ENCODE data around the gene ARHGAP26. TPM values are rescaled to one million over a fixed set of nuclear protein-coding genes. Genes with fewer than 3 reads are reported as not detected.

Gene ARHGAP26
- polyA plus RNA-seq, 4 donors, result 7.6 to 31.7 (median 11.5) TPM

DNA sequence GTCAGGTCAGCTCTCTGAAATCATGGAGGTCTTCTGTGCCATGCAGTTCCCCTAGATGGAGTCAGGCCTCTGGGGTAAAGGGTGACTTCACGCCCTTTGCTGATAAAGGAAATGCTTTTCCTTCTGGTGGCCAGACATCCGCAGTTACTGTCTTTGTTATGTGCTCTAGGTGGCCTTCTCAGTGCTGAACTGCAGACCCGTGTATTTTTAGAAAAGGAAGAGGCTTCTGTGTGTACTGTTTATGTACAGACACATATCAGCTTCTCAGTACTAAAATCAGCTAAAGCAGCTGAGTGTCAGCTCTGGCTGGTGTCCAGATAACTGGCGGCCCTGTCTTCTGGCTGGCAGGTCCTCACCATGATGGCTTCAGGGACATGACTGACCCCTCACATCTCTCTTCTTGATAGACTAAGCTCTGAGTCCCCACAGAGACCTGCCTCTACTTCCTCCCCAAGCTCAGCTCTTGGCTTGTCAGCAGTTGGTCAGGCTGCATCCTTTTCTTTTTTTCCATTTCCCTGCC lies 75.3 kb downstream of the ARHGAP26 start:
- FAIRE-seq (no peak), DNase-seq (peak; percentile 53 to 72)
- Histone ChIP-seq H3K27ac (ENCODE audit: low read depth in 1 of 3, low read length in 2 of 3) (peak overlapping the region; percentile 41 to 75 (median 62)), H3K4me3 (ENCODE audit: low read depth in 1 of 3, low read length in 3 of 3) (no peak overlapping the region), H3K27me3 (ENCODE audit: control insufficient read depth in 3 of 3, insufficient read depth in 3 of 3, low read length in 3 of 3) (no peaks in the 10 kb centered on the region), H3K36me3 (ENCODE audit: control insufficient read depth in 3 of 3, insufficient read depth in 2 of 3, low read depth in 1 of 3, low read length in 3 of 3) (peaks cover 0 to 5% (median 0%) of the 10 kb centered on the region in 3 donors), H3K4me1 (ENCODE audit: control insufficient read depth in 3 of 3, insufficient read depth in 2 of 3, low read depth in 1 of 3, low read length in 2 of 3) (peaks cover 5 to 18% (median 14%) of the 10 kb centered on the region in 3 donors), H3K9me3 (ENCODE audit: control insufficient read depth in 2 of 2, insufficient read depth in 1 of 2, low read depth in 1 of 2, low read length in 1 of 2) (no peaks in the 10 kb centered on the region)
- 13 to 27% (median 14%) methylated on average over 4 of the region's 4 CpGs for WGBS, 3 donors

- Histone ChIP-seq H3K27me3 (ENCODE audit: control insufficient read depth in 3 of 3, insufficient read depth in 3 of 3, low read length in 3 of 3) (no peaks in the 10 kb centered on the region), H3K4me3 (ENCODE audit: low read depth in 1 of 3, low read length in 3 of 3) (no peak overlapping the region), H3K4me1 (ENCODE audit: control insufficient read depth in 3 of 3, insufficient read depth in 2 of 3, low read depth in 1 of 3, low read length in 2 of 3) (peaks cover 5 to 18% (median 14%) of the 10 kb centered on the region in 3 donors), H3K36me3 (ENCODE audit: control insufficient read depth in 3 of 3, insufficient read depth in 2 of 3, low read depth in 1 of 3, low read length in 3 of 3) (peaks cover 0 to 5% (median 0%) of the 10 kb centered on the region in 3 donors), H3K27ac (ENCODE audit: low read depth in 1 of 3, low read length in 2 of 3) (peak overlapping the region; percentile 41 to 75 (median 62)), H3K9me3 (ENCODE audit: control insufficient read depth in 2 of 2, insufficient read depth in 1 of 2, low read depth in 1 of 2, low read length in 1 of 2) (no peaks in the 10 kb centered on the region)
- 33 to 55% (median 37%) methylated on average over 9 of the region's 9 CpGs for WGBS, 3 donors
- DNase-seq, result no peak
- FAIRE-seq, result no peak
These were observed 75.8 kb downstream of the ARHGAP26 start for GRCh38 chr5:142845954-142846398.

- Histone ChIP-seq H3K36me3 (ENCODE audit: control insufficient read depth in 3 of 3, insufficient read depth in 2 of 3, low read depth in 1 of 3, low read length in 3 of 3) (peaks cover 0 to 4% (median 0%) of the 10 kb centered on the region in 3 donors), H3K4me1 (ENCODE audit: control insufficient read depth in 3 of 3, insufficient read depth in 2 of 3, low read depth in 1 of 3, low read length in 2 of 3) (peaks cover 5 to 18% (median 14%) of the 10 kb centered on the region in 3 donors), H3K27ac (ENCODE audit: low read depth in 1 of 3, low read length in 2 of 3) (peak overlapping the region in 2 of 3 donors; percentile 41 to 75), H3K9me3 (ENCODE audit: control insufficient read depth in 2 of 2, insufficient read depth in 1 of 2, low read depth in 1 of 2, low read length in 1 of 2) (no peaks in the 10 kb centered on the region), H3K27me3 (ENCODE audit: control insufficient read depth in 3 of 3, insufficient read depth in 3 of 3, low read length in 3 of 3) (no peaks in the 10 kb centered on the region), H3K4me3 (ENCODE audit: low read depth in 1 of 3, low read length in 3 of 3) (no peak overlapping the region)
- no peak for FAIRE-seq
- no peak for DNase-seq
These were observed 76.2 kb downstream of the ARHGAP26 start for GRCh38 chr5:142846406-142846805.

- H3K9me3 ChIP-seq (ENCODE audit: control insufficient read depth in 2 of 2, insufficient read depth in 1 of 2, low read depth in 1 of 2, low read length in 1 of 2), result no peaks in the 10 kb centered on the region
- DNase-seq, result no peak
- no peaks in the 10 kb centered on the region for H3K27me3 ChIP-seq (ENCODE audit: control insufficient read depth in 3 of 3, insufficient read depth in 3 of 3, low read length in 3 of 3)
- H3K27ac ChIP-seq (ENCODE audit: low read depth in 1 of 3, low read length in 2 of 3), result no peak overlapping the region
- no peak for FAIRE-seq
- WGBS, 3 donors, result 93 to 95% (median 95%) methylated on average over 7 of the region's 7 CpGs
- no peak overlapping the region for H3K4me3 ChIP-seq (ENCODE audit: low read depth in 1 of 3, low read length in 3 of 3)
- peaks cover 0 to 2% (median 0%) of the 10 kb centered on the region in 3 donors for H3K36me3 ChIP-seq (ENCODE audit: control insufficient read depth in 3 of 3, insufficient read depth in 2 of 3, low read depth in 1 of 3, low read length in 3 of 3)
- H3K4me1 ChIP-seq (ENCODE audit: control insufficient read depth in 3 of 3, insufficient read depth in 2 of 3, low read depth in 1 of 3, low read length in 2 of 3), result peaks cover 13 to 34% (median 17%) of the 10 kb centered on the region in 3 donors
These were observed 78.0 kb downstream of the ARHGAP26 start for GRCh38 chr5:142847898-142848790.

- Histone ChIP-seq H3K9me3 (ENCODE audit: control insufficient read depth in 2 of 2, insufficient read depth in 1 of 2, low read depth in 1 of 2, low read length in 1 of 2) (no peaks in the 10 kb centered on the region), H3K27me3 (ENCODE audit: control insufficient read depth in 3 of 3, insufficient read depth in 3 of 3, low read length in 3 of 3) (no peaks in the 10 kb centered on the region), H3K27ac (ENCODE audit: low read depth in 1 of 3, low read length in 2 of 3) (no peak overlapping the region), H3K4me3 (ENCODE audit: low read depth in 1 of 3, low read length in 3 of 3) (no peak overlapping the region), H3K4me1 (ENCODE audit: control insufficient read depth in 3 of 3, insufficient read depth in 2 of 3, low read depth in 1 of 3, low read length in 2 of 3) (peaks cover 16 to 41% (median 21%) of the 10 kb centered on the region in 3 donors), H3K36me3 (ENCODE audit: control insufficient read depth in 3 of 3, insufficient read depth in 2 of 3, low read depth in 1 of 3, low read length in 3 of 3) (peaks cover 0 to 2% (median 0%) of the 10 kb centered on the region in 3 donors)
- DNase-seq (no peak), FAIRE-seq (no peak)
- 80 to 85% (median 85%) methylated on average over 3 of the region's 3 CpGs for WGBS, 3 donors
These were observed 79.3 kb downstream of the ARHGAP26 start for GRCh38 chr5:142849466-142849865.

GRCh38 chr5:142849880-142850279 lies 79.7 kb downstream of the ARHGAP26 start:
- Histone ChIP-seq H3K4me3 (ENCODE audit: low read depth in 1 of 3, low read length in 3 of 3) (no peak overlapping the region), H3K27me3 (ENCODE audit: control insufficient read depth in 3 of 3, insufficient read depth in 3 of 3, low read length in 3 of 3) (no peaks in the 10 kb centered on the region), H3K27ac (ENCODE audit: low read depth in 1 of 3, low read length in 2 of 3) (no peak overlapping the region), H3K36me3 (ENCODE audit: control insufficient read depth in 3 of 3, insufficient read depth in 2 of 3, low read depth in 1 of 3, low read length in 3 of 3) (peaks cover 0 to under 1% (median 0%) of the 10 kb centered on the region in 3 donors), H3K9me3 (ENCODE audit: control insufficient read depth in 2 of 2, insufficient read depth in 1 of 2, low read depth in 1 of 2, low read length in 1 of 2) (no peaks in the 10 kb centered on the region), H3K4me1 (ENCODE audit: control insufficient read depth in 3 of 3, insufficient read depth in 2 of 3, low read depth in 1 of 3, low read length in 2 of 3) (peaks cover 16 to 39% (median 20%) of the 10 kb centered on the region in 3 donors)
- FAIRE-seq (no peak), DNase-seq (no peak)
- 72 to 79% (median 76%) methylated on average over 3 of the region's 3 CpGs for WGBS, 3 donors

DNA sequence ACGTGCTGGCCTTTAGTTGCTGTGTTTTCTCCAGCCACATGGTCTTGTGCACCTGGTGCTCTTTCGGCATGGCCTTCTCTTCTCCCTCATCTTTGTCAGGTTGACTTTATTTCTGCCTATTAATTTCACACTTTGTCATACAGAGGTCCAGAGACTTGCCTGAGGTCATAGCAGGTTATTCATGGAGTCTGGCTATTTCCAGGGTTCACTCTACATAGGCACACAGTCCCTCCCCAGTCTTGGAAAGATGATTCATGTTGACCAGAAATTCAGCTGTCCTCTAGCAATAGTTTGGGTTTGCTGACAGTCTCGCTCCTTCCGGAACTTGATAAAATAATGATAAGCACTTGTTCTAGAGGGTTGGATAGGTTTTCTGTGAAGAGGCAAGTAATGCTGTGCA lies 81.6 kb downstream of the ARHGAP26 start:
- no peak for FAIRE-seq
- Histone ChIP-seq H3K36me3 (ENCODE audit: control insufficient read depth in 3 of 3, insufficient read depth in 2 of 3, low read depth in 1 of 3, low read length in 3 of 3) (no peaks in the 10 kb centered on the region), H3K4me3 (ENCODE audit: low read depth in 1 of 3, low read length in 3 of 3) (no peak overlapping the region), H3K9me3 (ENCODE audit: control insufficient read depth in 2 of 2, insufficient read depth in 1 of 2, low read depth in 1 of 2, low read length in 1 of 2) (no peaks in the 10 kb centered on the region), H3K27me3 (ENCODE audit: control insufficient read depth in 3 of 3, insufficient read depth in 3 of 3, low read length in 3 of 3) (no peaks in the 10 kb centered on the region), H3K27ac (ENCODE audit: low read depth in 1 of 3, low read length in 2 of 3) (no peak overlapping the region), H3K4me1 (ENCODE audit: control insufficient read depth in 3 of 3, insufficient read depth in 2 of 3, low read depth in 1 of 3, low read length in 2 of 3) (peaks cover 8 to 23% (median 13%) of the 10 kb centered on the region in 3 donors)
- 78 to 91% (median 80%) methylated on average over 4 of the region's 4 CpGs for WGBS, 3 donors
- no peak for DNase-seq

DNA sequence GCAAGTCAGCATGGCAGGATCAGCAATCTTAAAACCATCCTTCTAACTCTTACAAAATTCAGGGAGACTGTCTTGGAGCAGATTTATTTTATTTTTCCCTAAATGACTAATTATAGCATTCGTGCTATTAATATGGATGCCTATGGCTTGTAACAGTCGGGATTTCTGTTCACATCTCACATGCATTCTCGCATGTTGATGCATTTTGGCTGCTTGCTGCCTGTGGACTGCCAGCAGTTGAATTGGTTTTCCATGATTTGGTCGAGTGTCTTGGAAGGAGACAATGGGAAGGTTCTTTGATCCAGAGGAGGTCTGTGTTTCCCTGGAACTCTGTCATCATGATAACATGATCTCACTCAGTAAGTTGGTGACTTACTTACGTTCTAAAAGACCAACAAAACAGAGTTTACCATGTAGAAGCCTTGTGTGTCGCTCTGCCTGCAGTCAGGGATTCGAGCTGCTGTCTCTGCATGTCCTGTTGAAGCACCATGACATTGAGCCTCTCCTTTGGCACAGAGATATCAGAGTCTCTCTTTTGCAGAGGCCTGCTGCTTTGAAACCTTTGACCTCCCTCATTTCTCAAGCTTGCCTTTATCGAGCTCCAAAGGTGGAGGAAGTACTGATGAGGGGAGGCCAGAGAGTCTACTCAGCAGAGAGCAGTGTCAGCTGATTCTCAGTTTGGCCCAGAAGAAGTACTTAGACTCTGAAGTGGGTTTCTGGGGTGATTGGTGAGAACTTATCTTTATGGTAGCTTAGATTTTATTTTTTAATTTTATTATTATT lies 82.4 kb downstream of the ARHGAP26 start:
- DNase-seq, result peak; percentile 81 to 91
- 60 to 70% (median 61%) methylated on average over 8 of the region's 8 CpGs for WGBS, 3 donors

More for the DNA sequence above, 82.4 kb downstream of the ARHGAP26 start:
- Histone ChIP-seq H3K4me1 (ENCODE audit: control insufficient read depth in 3 of 3, insufficient read depth in 2 of 3, low read depth in 1 of 3, low read length in 2 of 3) (peaks cover 11 to 28% (median 13%) of the 10 kb centered on the region in 3 donors), H3K27me3 (ENCODE audit: control insufficient read depth in 3 of 3, insufficient read depth in 3 of 3, low read length in 3 of 3) (no peaks in the 10 kb centered on the region), H3K36me3 (ENCODE audit: control insufficient read depth in 3 of 3, insufficient read depth in 2 of 3, low read depth in 1 of 3, low read length in 3 of 3) (no peaks in the 10 kb centered on the region), H3K9me3 (ENCODE audit: control insufficient read depth in 2 of 2, insufficient read depth in 1 of 2, low read depth in 1 of 2, low read length in 1 of 2) (no peaks in the 10 kb centered on the region), H3K4me3 (ENCODE audit: low read depth in 1 of 3, low read length in 3 of 3) (no peak overlapping the region), H3K27ac (ENCODE audit: low read depth in 1 of 3, low read length in 2 of 3) (peak overlapping the region in 1 of 3 donors; percentile 44)
- no peak for FAIRE-seq
